ENCODE data around the gene LRRC73.

LRRC73 gene

DNA sequence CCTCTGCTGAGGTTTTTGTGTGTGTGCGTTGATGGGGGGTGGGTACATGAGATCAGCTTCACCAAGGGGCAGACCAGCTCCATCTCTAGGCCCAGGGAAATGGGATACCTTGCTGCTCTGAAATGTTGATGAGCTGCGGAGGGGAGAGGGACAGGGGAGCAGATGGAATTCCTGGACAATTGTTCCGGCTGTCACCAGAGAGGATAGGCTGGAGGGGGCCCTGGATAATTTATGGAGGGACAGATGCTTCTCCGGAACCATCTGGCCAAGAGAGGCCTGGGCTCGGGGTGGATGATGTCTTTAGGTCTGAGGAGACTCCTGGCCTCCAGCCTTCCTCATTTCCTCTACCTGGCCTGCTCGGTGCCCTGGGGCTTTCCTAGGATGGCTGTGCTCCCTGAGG, 34.6 kb downstream of the LRRC73 start:
- TF ChIP-seq TAF1 (IDR thresholded peaks at IDR 0.05; ENCODE audit: borderline replicate concordance, insufficient read depth, low read length) (no peak), FOXP2 (optimal IDR thresholded peaks at IDR 0.05; ENCODE audit: borderline replicate concordance, extremely low read depth, extremely low read length, insufficient read depth) (no peak), SIN3A (IDR thresholded peaks at IDR 0.05; ENCODE audit: borderline replicate concordance, insufficient read depth, low read length) (no peak)

DNA sequence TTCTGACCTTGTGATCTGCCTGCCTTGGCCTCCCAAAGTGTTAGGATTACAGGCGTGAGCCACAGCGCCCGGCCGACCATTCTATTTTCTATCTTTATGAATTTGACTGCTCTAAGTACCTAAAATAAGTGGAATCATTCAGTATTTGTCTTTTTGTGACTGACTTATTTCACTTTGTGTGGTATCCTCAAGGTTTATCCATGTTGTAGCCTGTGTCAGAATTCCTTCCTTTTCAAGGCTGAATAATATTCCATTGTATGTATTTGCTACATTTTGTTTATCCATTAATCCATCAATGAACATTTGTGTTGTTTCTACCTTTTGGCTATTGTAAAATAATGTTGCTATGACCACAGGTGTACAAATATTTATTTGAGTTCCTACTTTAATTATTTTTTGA, 37.6 kb downstream of the LRRC73 start:
- no peak for TF ChIP-seq TAF1 (IDR thresholded peaks at IDR 0.05; ENCODE audit: borderline replicate concordance, insufficient read depth, low read length)
- no peak for TF ChIP-seq SIN3A (IDR thresholded peaks at IDR 0.05; ENCODE audit: borderline replicate concordance, insufficient read depth, low read length)
- TF ChIP-seq POLR2AphosphoS5 (IDR thresholded peaks at IDR 0.05; ENCODE audit: low read depth, low read length) = no peak
- TF ChIP-seq FOXP2 (optimal IDR thresholded peaks at IDR 0.05; ENCODE audit: borderline replicate concordance, extremely low read depth, extremely low read length, insufficient read depth) = no peak
- TF ChIP-seq, protein P1, sequence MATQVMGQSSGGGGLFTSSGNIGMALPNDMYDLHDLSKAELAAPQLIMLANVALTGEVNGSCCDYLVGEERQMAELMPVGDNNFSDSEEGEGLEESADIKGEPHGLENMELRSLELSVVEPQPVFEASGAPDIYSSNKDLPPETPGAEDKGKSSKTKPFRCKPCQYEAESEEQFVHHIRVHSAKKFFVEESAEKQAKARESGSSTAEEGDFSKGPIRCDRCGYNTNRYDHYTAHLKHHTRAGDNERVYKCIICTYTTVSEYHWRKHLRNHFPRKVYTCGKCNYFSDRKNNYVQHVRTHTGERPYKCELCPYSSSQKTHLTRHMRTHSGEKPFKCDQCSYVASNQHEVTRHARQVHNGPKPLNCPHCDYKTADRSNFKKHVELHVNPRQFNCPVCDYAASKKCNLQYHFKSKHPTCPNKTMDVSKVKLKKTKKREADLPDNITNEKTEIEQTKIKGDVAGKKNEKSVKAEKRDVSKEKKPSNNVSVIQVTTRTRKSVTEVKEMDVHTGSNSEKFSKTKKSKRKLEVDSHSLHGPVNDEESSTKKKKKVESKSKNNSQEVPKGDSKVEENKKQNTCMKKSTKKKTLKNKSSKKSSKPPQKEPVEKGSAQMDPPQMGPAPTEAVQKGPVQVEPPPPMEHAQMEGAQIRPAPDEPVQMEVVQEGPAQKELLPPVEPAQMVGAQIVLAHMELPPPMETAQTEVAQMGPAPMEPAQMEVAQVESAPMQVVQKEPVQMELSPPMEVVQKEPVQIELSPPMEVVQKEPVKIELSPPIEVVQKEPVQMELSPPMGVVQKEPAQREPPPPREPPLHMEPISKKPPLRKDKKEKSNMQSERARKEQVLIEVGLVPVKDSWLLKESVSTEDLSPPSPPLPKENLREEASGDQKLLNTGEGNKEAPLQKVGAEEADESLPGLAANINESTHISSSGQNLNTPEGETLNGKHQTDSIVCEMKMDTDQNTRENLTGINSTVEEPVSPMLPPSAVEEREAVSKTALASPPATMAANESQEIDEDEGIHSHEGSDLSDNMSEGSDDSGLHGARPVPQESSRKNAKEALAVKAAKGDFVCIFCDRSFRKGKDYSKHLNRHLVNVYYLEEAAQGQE (IDR thresholded peaks at IDR 0.05; ENCODE audit: insufficient read depth in 1 of 2, low read depth in 2 of 2, low read length in 2 of 2) = no peak

DNA sequence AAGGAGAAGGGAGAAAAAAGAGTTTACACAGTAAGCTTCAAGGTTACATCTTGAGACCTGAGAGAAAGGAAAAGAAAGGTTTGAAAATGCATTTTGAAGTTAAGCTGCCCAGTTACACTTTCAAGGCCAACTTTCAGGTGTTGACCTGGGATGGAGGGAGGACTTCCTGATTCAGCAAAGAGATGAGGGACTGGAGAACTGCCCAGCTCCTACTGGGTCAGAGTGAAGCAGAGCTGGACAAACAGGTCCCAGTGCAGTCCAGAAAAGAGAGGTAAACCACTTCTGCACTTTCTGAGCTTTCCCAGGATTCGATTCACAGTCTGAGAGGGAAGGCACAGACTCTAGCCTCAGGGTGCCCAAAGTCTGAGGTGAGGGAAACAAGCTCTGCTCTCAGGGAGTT, 38.7 kb downstream of the LRRC73 start:
- TF ChIP-seq FOXP2 (optimal IDR thresholded peaks at IDR 0.05; ENCODE audit: borderline replicate concordance, extremely low read depth, extremely low read length, insufficient read depth) (no peak), POLR2AphosphoS5 (IDR thresholded peaks at IDR 0.05; ENCODE audit: low read depth, low read length) (no peak), TAF1 (IDR thresholded peaks at IDR 0.05; ENCODE audit: borderline replicate concordance, insufficient read depth, low read length) (no peak), SIN3A (IDR thresholded peaks at IDR 0.05; ENCODE audit: borderline replicate concordance, insufficient read depth, low read length) (no peak)
- TF ChIP-seq, protein P1 (IDR thresholded peaks at IDR 0.05; ENCODE audit: insufficient read depth in 1 of 2, low read depth in 2 of 2, low read length in 2 of 2) = no peak

- no peak for TF ChIP-seq TAF1 (IDR thresholded peaks at IDR 0.05; ENCODE audit: borderline replicate concordance, insufficient read depth, low read length)
- TF ChIP-seq SIN3A (IDR thresholded peaks at IDR 0.05; ENCODE audit: borderline replicate concordance, insufficient read depth, low read length) = no peak
- TF ChIP-seq POLR2AphosphoS5 (IDR thresholded peaks at IDR 0.05; ENCODE audit: low read depth, low read length) = no peak
- TF ChIP-seq, protein P1 (IDR thresholded peaks at IDR 0.05; ENCODE audit: insufficient read depth in 1 of 2, low read depth in 2 of 2, low read length in 2 of 2) = no peak
- no peak for TF ChIP-seq FOXP2 (optimal IDR thresholded peaks at IDR 0.05; ENCODE audit: borderline replicate concordance, extremely low read depth, extremely low read length, insufficient read depth)
Measured at GRCh38 chr6:43469947-43470346, 40.2 kb downstream of the LRRC73 start.

DNA sequence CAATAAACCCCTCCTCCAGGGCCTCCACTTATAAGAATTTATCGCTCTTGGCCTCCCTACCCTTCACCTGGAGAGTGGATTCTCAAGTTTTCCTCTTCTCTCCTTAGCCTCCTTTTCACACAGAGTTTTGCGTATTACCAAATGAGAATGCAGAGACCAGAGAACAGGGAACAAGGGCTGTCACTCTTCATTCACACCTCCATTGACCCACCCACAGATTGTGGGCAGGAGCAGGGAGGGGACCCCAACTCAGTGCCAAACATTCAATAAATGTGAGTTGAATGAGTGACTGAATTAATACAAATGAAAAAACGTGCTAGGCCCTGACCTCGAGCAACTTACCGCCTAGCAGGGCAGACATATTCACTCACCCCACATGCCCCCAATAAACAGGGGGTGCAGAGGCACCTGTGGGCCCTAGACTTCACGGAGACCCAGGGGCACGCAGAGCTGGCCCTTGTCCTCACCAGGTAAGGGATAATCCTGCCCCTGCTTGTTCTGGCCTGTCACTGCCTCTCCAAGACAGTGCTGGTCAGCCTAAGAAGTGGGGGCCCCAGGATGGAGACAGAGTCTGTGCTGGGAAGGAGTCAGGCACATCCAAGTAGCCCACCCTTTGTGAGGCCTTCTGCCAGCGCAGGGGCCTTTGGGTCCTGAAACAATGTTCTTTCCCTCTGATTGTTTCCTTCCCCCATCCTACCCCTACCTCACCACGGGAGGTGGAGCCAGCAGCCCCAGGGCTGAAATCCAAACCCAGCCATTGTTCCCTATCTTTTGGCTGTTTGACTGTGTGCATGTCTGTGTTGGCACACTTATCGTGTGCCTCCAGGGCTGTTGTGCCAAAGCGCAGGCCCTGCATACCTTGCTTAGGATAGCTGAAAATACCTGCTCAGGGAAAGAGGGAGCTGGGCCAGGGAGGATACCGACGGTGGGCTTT, 41.1 kb downstream of the LRRC73 start:
- TF ChIP-seq FOXP2 (optimal IDR thresholded peaks at IDR 0.05; ENCODE audit: borderline replicate concordance, extremely low read depth, extremely low read length, insufficient read depth) (no peak), SIN3A (IDR thresholded peaks at IDR 0.05; ENCODE audit: borderline replicate concordance, insufficient read depth, low read length) (no peak), TAF1 (IDR thresholded peaks at IDR 0.05; ENCODE audit: borderline replicate concordance, insufficient read depth, low read length) (no peak), POLR2AphosphoS5 (IDR thresholded peaks at IDR 0.05; ENCODE audit: low read depth, low read length) (no peak)
- TF ChIP-seq, protein P1 (IDR thresholded peaks at IDR 0.05; ENCODE audit: insufficient read depth in 1 of 2, low read depth in 2 of 2, low read length in 2 of 2) = no peak
